NCI-H524 (cell line): ENCODE data around the gene GLT6D1.
"Not testable (repeated sequence)": the region's sequence is repeated elsewhere in the genome, so short reads cannot be mapped to it uniquely, and the experiment has no call there.

Experiments
- DNase-seq, 2 experiments: peaks; one replicate each; lab custom pipeline; 2025; lab: John Stamatoyannopoulos, UW

Gene GLT6D1

GRCh38 chr9:135639196-135639595 is at the start of gene GLT6D1:
Gene GLT6D1, minus strand, starts transcription at chr9:135639540. Its CDS starts 353 bp downstream, at chr9:135639187.
- DNase-seq: no peak

- no peak for DNase-seq
Observed at GRCh38 chr9:135689011-135689410, 49.7 kb upstream of the GLT6D1 start.

GRCh38 chr9:135687216-135687615 is 47.9 kb upstream of the GLT6D1 start:
- DNase-seq: no peak

GRCh38 chr9:135684691-135685090 is 45.4 kb upstream of the GLT6D1 start:
- no peak for DNase-seq

- DNase-seq: no peak
Observed at GRCh38 chr9:135683401-135684034, 44.2 kb upstream of the GLT6D1 start.

- no peak for DNase-seq
Observed at GRCh38 chr9:135681161-135681560, 41.8 kb upstream of the GLT6D1 start.

- DNase-seq: no peak
Observed at GRCh38 chr9:135680056-135680455, 40.7 kb upstream of the GLT6D1 start.

GRCh38 chr9:135678236-135679017 is 39.1 kb upstream of the GLT6D1 start:
- DNase-seq: no peak

- no peak for DNase-seq
Observed at GRCh38 chr9:135677641-135678168, 38.4 kb upstream of the GLT6D1 start.

- no peak for DNase-seq
Observed at GRCh38 chr9:135676891-135677290, 37.6 kb upstream of the GLT6D1 start.

GRCh38 chr9:135674977-135675376 is 35.6 kb upstream of the GLT6D1 start:
- no peak for DNase-seq

- no peak for DNase-seq
Observed at GRCh38 chr9:135673941-135674340, 34.6 kb upstream of the GLT6D1 start.

GRCh38 chr9:135672786-135673185 is 33.4 kb upstream of the GLT6D1 start:
- not testable (repeated sequence) for DNase-seq

- peak in 1 of 2 experiments; percentile 12 for DNase-seq
Observed at GRCh38 chr9:135671591-135672041, 32.3 kb upstream of the GLT6D1 start.

- DNase-seq: no peak
Observed at GRCh38 chr9:135670721-135671590, 31.6 kb upstream of the GLT6D1 start.

GRCh38 chr9:135669616-135670285 is 30.4 kb upstream of the GLT6D1 start:
- no peak for DNase-seq

GRCh38 chr9:135669018-135669417 is 29.7 kb upstream of the GLT6D1 start:
- not testable (repeated sequence) for DNase-seq

- no peak for DNase-seq
Observed at GRCh38 chr9:135667463-135668001, 28.2 kb upstream of the GLT6D1 start.

- DNase-seq: no peak
Observed at GRCh38 chr9:135666534-135667462, 27.5 kb upstream of the GLT6D1 start.

- no peak for DNase-seq
Observed at GRCh38 chr9:135665795-135666189, 26.5 kb upstream of the GLT6D1 start.
